ENCODE measurements around the gene VSTM5.

DNA sequence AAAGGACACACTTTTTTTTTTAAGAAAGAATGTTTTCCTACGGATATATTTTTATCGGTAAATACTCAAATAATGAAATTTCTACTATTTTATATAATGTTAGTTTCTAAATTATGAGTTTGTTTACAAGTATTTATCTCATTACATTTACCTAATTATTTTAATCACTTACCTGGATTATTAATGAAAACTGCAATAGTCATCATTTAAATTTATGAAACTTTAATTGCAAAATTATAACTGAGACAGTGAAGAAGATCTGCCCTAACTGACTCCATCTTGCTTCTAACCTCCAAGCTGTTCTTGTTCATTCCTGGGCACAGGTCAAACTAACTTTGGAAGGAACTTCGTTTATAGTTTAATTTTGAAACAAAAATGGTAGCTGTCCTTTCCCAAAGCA lies 25.2 kb upstream of the VSTM5 start:
- TF ChIP-seq, protein P1, sequence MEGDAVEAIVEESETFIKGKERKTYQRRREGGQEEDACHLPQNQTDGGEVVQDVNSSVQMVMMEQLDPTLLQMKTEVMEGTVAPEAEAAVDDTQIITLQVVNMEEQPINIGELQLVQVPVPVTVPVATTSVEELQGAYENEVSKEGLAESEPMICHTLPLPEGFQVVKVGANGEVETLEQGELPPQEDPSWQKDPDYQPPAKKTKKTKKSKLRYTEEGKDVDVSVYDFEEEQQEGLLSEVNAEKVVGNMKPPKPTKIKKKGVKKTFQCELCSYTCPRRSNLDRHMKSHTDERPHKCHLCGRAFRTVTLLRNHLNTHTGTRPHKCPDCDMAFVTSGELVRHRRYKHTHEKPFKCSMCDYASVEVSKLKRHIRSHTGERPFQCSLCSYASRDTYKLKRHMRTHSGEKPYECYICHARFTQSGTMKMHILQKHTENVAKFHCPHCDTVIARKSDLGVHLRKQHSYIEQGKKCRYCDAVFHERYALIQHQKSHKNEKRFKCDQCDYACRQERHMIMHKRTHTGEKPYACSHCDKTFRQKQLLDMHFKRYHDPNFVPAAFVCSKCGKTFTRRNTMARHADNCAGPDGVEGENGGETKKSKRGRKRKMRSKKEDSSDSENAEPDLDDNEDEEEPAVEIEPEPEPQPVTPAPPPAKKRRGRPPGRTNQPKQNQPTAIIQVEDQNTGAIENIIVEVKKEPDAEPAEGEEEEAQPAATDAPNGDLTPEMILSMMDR (conservative IDR thresholded peaks at IDR 0.05; ENCODE audit: low read depth, low read length), result no peak
- TF ChIP-seq EZH2 (IDR thresholded peaks at IDR 0.05; ENCODE audit: borderline replicate concordance, low read depth, low read length, poor library complexity, severe bottlenecking), result no peak
